HG03097 (cell line): Measurements from ENCODE around the gene RBCK1.

Experiments used
- ATAC-seq: cut with Tn5 transposase; IDR thresholded peaks from one replicate; pipeline ENCODE4 v1.9.1; 2021; ENCODE audit not compliant: unreplicated experiment, low FRiP score

RBCK1 gene

GRCh38 chr20:396619-397431 is 11.3 kb upstream of the RBCK1 start:
- ATAC-seq = no peak

- ATAC-seq = no peak
Observed at GRCh38 chr20:397432-398237, 10.5 kb upstream of the RBCK1 start.

DNA sequence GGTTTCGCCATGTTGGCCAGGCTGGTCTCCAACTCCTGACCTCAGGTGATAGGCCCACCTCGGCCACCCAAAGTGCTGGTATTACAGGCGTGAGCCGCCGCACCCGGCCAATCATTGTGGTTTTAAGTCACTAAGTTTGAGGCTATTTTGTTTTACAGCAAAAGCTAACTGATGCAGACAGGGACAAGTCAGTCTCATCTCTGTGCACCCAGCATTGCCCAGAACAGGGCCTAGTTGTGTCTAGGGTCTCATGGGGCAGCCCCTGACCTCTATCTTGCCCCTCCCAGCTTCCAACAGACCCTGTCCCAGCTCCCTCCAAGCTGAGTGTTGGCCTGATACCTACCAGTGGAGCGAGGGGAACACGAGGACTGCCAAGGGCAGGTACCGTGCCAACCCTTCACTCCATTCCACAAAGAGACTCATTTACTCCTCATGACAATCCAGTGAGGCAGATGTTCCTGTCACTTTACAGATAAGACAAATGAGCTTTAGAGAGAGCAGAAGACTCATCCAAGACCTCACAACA is 8.9 kb upstream of the RBCK1 start:
- no peak for ATAC-seq

- ATAC-seq = no peak
Observed at GRCh38 chr20:400128-400453, 8.0 kb upstream of the RBCK1 start.

DNA sequence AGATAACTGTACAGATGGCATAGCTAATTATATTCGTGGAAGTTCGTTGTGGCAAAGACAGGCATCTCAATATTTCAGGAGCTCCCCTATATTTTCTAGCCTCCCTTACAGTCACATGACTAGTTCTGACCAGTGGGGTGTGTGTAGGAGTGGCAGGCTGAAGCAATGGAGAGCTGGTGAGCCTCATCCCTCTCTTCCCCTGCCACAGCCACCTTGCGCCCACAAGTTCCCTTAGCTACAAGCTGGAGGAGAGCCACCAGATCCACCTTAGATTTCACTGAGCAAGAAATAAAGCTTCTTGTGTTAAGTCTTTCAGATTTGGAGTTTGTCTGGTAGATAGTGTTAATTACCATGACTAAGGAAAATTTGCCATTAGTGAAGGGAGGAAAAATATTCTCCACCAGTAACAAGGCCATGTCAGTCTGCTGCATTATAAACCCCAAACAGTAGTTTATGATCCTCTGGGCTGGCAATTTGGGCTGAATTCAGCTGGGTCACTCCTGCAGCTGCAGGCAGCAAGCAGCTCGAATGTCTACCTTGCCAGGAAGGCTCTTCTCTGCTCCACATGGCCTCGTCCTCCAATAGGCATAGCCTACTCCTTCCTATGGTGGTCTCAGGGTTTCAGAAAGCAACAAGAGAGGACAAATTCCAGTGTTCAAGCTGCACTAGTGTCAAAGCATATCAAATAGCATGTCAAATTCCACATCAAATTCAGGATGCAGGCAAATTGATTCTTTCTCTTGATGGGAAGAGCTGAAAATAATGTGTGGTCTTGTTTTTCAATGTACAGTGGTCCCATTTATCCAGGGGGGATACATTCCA is 7.4 kb upstream of the RBCK1 start:
- no peak for ATAC-seq

DNA sequence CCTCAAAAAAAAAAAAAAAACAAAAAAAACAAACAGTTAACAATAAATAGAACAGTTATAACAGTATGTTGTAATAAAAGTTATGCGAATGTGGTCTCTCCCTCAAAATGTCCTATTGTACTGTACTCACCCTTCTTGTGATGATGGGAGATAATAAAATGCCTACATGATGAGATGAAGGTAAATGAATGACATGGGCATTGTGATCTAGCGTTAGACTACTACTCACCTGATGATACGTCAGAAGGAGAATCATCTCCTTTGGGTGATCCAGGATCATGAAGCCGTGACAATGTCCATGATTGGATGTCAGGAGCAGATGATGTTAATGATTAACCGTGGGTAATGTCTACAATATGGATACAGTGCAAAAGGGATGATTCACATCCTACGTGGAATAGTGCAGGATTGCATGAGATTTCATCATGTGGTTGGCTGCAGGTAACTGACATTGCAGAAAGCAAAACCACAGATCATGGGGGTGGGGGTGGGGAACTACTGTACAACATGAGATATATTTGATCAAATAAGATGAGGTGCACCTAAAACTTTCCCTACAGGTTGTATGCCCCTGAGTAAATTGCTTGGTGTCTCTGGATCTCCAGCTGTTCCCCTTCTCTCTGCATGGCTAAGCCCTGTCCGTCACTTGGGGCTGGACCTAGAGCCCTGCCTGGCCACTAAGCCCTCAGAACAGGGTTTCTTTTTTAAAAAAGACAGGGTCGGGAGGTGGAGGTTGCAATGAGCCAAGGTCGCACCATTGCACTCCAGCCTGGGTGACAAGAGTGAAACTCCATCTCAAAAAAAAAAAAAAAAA is 6.2 kb upstream of the RBCK1 start:
- ATAC-seq = no peak

- ATAC-seq = no peak
Observed at GRCh38 chr20:402496-402885, 5.6 kb upstream of the RBCK1 start.

- no peak for ATAC-seq
Observed at GRCh38 chr20:402898-403581, 5.1 kb upstream of the RBCK1 start.

- no peak for ATAC-seq
Observed at GRCh38 chr20:403582-403957, 4.5 kb upstream of the RBCK1 start.

- no peak for ATAC-seq
Observed at GRCh38 chr20:404088-404487, 4.0 kb upstream of the RBCK1 start.

DNA sequence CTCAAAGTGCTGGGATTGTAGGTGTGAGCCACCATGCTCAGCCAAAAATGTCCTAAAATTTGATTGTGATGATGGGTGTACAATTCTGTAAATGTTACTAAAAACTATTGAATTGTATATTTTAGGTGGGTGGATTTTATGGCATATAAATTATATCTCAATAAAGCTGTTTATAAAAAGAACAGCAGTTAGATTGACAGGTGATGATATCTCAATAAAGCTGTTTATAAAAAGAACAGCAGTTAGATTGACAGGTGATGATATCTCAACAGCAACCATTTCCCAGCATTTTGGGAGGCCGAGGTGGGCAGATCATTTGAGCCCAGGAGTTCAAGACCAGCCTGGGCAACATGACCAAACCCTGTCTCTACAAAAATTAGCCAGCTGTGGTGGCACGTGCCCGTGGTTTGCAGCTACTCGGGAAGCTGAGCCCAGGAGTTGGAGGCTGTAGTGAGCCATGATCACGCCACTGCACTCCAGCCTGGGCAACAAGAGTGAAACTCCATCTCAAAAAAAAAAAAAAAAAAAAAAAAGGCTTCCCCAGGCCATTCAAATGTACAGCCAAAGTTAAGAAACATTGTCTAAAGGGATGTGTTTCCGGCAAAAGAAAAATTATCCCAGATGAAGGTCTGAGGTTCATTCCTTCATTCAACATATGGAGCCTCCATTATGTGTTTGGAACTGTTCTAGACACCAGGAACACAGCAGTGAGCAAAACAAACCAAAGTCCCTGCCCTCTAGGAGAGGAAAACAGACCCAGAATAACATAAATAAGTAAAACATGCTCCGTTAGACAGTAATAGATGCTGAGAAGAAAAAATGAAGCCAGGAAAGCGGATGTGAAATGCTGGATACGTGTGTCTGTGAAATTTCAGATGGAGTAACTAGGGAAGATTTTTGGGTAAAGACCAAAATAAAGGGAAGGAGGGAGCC is 1.6 kb upstream of the RBCK1 start:
- ATAC-seq = no peak

GRCh38 chr20:407133-407952 is 756 bp upstream of the RBCK1 start:
- peak; percentile 50 for ATAC-seq

DNA sequence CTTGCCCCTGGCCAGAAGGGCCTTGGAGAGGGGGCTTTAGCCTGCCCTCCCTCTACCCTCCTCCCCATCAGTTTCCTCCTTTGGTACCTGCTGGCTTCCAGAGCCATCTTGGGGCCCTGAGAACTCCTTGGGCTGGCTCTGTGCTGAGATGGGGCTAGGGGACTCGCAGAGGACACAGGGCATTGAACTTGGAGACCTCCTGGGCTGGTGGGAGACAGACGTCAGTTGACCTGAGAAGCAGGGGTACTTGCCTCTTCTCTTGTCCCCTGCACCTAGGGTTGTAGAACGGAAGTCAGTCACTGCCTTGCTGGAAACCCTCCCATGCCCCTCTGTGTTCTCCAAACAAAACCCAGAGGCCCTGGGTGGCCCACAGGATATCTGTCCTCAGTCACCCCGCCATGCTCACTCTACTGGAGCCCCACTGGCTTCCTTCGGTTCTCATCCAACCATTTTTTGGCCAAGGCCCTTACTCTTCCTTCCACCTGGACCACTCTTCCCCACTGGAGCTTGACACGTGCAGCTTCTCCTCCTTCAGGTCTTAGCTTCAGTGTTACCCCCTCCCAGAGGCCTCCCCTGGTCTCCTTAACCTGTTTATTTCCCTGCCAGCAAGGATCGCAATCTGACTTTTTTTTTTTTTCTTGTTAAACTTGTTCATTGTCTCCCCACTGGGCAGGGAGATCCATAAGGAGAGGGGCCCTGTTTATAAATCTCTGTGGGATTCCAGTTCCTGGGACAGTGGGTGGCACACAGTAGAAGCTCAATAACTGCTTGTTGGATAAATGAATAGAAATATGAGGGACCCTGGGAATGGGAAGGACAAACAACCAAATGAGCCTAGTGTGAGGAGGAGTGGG is 971 bp downstream of the RBCK1 start:
- no peak for ATAC-seq

- no peak for ATAC-seq
Observed at GRCh38 chr20:409697-410559, 1.8 kb downstream of the RBCK1 start.

GRCh38 chr20:412081-412480 is 4.0 kb downstream of the RBCK1 start:
- ATAC-seq = no peak

- ATAC-seq = no peak
Observed at GRCh38 chr20:414161-414560, 6.1 kb downstream of the RBCK1 start.
